ENCODE results near the gene FIS1. TPM values are rescaled to one million over a fixed set of nuclear protein-coding genes. Genes with fewer than 3 reads are reported as not detected.
"Not testable (repeated sequence)": the region's sequence is repeated elsewhere in the genome, so short reads cannot be mapped to it uniquely, and the experiment has no call there.

Gene FIS1
- 151 and 158 TPM in 2 replicates for total RNA-seq

GRCh38 chr7:101244375-101245146, at the start of gene FIS1:
TSS of gene FIS1 (minus strand) at chr7:101245081. CDS start at chr7:101245004, 77 bp downstream.
- DNase-seq (ENCODE audit: low read depth in 2 of 2): peak; percentile 90 to 93

DNA sequence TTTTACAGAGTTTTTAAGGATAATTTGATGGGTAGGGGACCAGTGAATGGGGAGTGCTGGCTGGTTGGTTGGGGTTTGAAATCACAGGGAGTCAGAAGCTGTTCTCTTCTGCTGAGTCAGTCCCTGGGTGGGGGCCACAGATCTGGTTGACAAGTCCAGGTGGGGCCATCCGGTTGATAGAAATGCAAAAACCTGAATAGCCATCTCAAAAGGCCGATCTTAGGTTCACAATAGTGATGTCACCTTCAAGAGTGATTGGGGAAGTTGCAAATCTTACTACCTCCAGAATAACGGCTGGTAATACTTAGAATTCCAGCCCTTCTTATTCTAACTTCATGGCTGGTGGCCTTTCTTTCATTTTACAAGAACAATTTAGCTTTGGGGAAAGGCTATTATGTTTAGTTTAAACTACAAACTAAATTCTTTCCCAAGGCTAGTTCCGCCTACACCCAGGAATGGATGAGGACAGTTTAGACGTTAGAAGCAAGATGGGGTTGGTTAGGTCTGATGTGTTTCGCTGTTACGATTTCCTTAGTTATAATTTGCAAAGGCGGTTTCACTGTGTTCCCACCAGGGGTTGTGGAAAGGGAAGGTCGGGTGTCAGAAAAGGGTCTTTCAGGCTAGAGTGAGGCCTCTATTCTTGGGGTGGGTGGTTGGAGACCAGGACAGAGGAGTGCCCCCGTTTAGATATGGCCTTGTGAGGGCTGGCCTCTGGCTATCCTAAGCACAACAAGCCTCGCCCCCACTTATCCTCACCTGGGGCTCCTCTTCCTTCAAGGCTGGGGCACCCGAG, 49.4 kb upstream of the FIS1 start:
- no peak for DNase-seq (ENCODE audit: low read depth in 2 of 2)

- not testable (repeated sequence) for DNase-seq (ENCODE audit: low read depth in 2 of 2)
Observed at GRCh38 chr7:101293069-101294021, 48.5 kb upstream of the FIS1 start.

DNA sequence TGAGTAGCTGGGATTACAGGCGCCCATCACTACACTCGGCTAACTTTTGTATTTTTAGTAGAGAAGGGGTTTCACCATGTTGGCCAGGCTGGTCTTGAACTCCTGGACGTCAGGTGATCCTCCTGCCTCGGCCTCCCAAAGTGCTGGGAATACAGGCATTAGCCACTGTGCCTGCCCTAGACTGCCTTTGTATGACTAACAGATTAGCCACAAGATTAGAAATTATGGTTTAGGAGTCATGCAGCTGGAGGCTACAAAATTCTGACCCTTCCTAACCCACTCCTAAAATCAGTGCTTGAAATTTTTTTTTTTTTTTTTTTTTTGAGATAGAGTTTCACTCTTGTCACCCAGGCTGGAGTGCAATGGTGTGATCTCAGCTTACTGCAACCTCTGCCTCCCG, 47.7 kb upstream of the FIS1 start:
- not testable (repeated sequence) for DNase-seq (ENCODE audit: low read depth in 2 of 2)

- DNase-seq (ENCODE audit: low read depth in 2 of 2): peak; percentile 33 to 39
Observed at GRCh38 chr7:101290186-101291037, 45.5 kb upstream of the FIS1 start.

- DNase-seq (ENCODE audit: low read depth in 2 of 2): not testable (repeated sequence)
Observed at GRCh38 chr7:101289687-101290086, 44.8 kb upstream of the FIS1 start.

GRCh38 chr7:101288439-101288838, 43.6 kb upstream of the FIS1 start:
- no peak for DNase-seq (ENCODE audit: low read depth in 2 of 2)

- no peak for DNase-seq (ENCODE audit: low read depth in 2 of 2)
Observed at GRCh38 chr7:101287032-101287431, 42.2 kb upstream of the FIS1 start.

DNA sequence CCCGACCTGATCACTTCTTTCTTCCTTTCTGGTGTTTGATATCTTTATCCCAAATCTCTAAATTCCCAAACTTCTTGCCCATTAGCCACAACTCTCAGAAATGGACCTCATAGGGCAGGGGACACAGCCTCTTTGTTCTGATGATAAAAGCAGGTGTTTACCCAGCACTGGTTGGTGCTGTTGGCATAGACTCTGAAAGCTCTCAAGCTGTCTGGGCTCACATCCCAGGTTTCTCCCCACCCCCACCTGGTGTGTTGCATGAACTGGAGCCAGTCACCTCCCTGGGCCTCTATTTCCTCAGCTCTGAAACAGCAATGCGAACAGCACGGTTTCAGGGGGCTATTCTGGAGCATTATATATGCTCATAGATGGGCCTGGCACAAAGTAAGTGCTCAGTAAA, 41.0 kb upstream of the FIS1 start:
- not testable (repeated sequence) for DNase-seq (ENCODE audit: low read depth in 2 of 2)

DNA sequence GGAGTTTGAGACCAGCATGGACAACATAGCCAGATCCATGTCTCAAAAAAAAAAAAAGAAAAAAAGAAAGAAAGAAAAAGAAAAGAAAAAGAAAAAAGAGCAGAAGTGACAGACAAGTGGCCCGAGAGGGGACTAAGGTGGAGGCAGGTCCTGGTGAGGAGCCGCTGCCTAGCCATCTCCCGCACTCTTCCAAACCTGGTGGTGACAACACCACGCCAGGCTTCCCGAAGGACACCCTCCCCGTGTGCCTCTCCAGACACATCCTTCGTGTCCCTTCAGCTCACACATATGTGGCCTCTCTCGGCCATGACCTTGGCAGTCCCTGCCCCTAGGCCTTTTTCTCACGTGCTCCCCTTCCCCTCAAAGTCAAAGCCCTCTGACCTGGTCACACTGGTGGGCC, 40.3 kb upstream of the FIS1 start:
- no peak for DNase-seq (ENCODE audit: low read depth in 2 of 2)

GRCh38 chr7:101280912-101281311, 36.0 kb upstream of the FIS1 start:
- DNase-seq (ENCODE audit: low read depth in 2 of 2): not testable (repeated sequence)

DNA sequence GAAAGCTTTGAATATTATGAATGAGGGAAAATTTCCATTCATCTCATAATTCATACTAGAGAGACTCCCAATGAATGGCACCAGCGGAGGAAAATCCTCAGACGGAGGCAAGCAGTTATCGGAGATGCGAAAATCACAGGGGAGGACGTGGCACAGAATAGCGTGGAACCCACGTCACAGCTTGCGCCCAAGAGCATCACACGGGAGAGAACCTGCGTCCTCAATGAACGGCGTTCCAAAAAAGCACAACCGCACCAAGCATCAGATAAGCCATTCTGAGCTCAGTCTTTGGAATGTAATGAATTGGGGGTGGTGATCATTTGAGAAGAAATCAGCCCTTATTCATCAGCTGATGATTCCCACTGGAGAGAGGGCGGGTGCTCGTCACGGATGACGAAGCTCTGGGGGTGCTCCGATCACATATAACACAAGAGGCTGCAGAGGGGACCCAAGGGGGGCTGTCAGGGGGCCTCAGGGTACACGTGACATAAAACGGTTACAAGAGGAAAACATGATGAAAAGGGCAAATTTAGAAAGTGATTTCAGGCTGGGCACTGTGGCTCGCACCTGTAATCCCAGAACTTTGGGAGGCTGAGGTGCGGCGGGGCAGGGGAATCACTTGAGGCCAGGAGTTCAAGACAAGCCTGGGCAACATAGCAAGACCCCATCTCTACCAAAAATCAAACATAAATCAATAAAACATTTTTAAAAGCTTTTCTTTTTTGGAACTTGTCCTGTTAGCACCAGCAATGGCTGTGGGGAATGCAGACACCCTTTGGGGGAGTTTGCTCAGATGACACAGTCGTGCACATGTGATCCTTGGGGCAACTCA, 33.8 kb upstream of the FIS1 start:
- no peak for DNase-seq (ENCODE audit: low read depth in 2 of 2)

GRCh38 chr7:101277155-101277554, 32.3 kb upstream of the FIS1 start:
- no peak for DNase-seq (ENCODE audit: low read depth in 2 of 2)

GRCh38 chr7:101273206-101273605, 28.3 kb upstream of the FIS1 start:
- DNase-seq (ENCODE audit: low read depth in 2 of 2): no peak

- DNase-seq (ENCODE audit: low read depth in 2 of 2): no peak
Observed at GRCh38 chr7:101271021-101271420, 26.1 kb upstream of the FIS1 start.

DNA sequence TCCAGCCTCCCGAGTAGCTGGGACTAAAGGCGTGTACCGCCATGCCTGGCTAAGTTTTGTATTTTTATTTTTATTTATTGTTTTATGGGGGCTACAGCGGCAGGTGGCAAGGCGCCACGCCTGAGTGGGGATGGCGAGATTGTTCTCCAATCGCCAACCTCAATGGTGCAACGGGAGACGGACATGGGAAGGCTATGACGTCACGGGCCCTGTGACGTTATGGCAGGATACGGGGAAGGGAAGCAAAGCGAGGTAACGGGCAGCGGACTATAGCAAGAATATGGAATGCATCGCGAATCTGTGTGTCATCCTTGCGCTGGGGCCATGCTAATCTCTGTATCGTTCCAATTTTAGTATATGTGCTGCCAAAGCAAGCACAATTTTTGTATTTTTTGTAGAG, 24.8 kb upstream of the FIS1 start:
- DNase-seq (ENCODE audit: low read depth in 2 of 2): no peak

DNA sequence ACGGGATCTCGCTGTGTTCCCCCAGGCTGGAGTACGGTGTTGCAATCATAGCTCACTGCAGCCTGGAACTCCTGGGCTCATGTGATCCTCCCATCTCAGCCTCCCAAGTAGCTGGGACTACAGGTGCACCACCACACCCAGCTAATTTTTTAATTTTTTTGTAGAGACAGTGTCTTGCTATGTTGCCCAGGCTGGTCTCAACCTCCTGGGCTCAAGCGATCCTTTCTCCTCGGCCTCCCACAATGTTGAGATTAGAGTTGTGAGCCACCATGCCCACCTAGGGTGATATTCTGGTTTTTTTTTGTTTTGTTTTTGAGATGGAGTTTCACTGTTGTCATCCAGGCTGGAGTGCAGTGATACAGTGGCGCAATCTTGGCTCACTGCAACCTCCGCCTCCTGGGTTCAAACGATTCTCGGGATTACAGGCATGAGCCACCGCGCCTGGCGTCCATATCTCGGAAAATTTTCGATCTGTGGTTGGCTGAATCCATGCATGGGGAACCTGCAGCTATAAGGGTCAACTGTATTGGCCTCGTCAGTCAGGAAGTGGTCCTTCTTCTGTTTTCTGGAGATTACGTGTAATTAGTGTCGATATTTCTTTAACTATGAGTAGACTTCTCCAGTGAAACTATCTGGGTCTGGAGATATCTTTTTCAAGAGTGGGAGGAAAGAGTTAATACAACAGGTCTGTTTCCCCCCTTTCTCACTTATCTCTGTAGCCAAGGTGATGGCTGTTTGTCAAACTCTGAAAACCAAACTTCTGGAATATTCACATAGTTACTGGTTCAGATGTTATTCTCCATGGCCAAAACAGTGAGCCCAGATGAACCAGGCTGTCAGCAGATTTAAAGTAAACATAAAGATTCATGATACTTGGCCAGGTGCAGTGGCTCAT, 21.0 kb upstream of the FIS1 start:
- DNase-seq (ENCODE audit: low read depth in 2 of 2): no peak

- peak in 1 of 2 donors; percentile 8 for DNase-seq (ENCODE audit: low read depth in 2 of 2)
Observed at GRCh38 chr7:101264102-101264706, 19.3 kb upstream of the FIS1 start.
